WERI-Rb-1 (cell line): Measurements from ENCODE around the gene RTL10.

Source experiments
- DNase-seq: peaks from one replicate; pipeline ENCODE4 v3.0.0-alpha.2; 2020
- H3K27ac ChIP-seq: fragments of 250-450 bp; sonication (Bioruptor Pico); 2 replicates; pipeline ENCODE4 v1.5.1; 2020; ENCODE audit warnings: mild to moderate bottlenecking, moderate library complexity
- H3K27me3 ChIP-seq: fragments of 250-450 bp; sonication (Bioruptor Pico); 2 replicates; pipeline ENCODE4 v1.5.1; 2021; ENCODE audit warnings: mild to moderate bottlenecking, low read depth, moderate library complexity; ENCODE audit not compliant: insufficient read depth, severe bottlenecking
- H3K36me3 ChIP-seq: fragments of 250-450 bp; sonication (Bioruptor Pico); 2 replicates; pipeline ENCODE4 v1.5.1; 2020; ENCODE audit warnings: mild to moderate bottlenecking, moderate library complexity
- H3K4me3 ChIP-seq: 2 replicates; pipeline ENCODE4 v1.5.1; 2011; ENCODE audit warnings: low read depth, mild to moderate bottlenecking, control low read depth, low read length
- H3K9me3 ChIP-seq: fragments of 250-450 bp; sonication (Bioruptor Pico); 2 replicates; pipeline ENCODE4 v1.5.1; 2021; ENCODE audit warnings: mild to moderate bottlenecking, moderate library complexity; ENCODE audit not compliant: severe bottlenecking
- CTCF ChIP-seq: IDR thresholded peaks from 2 replicates; pipeline ENCODE4 v1.5.1; 2011; ENCODE audit warnings: low read depth, mild to moderate bottlenecking, control low read depth, inconsistent platforms, low read length

Gene RTL10

GRCh38 chr22:19842393-19843106, 12.1 kb downstream of the RTL10 start:
- no peak for TF ChIP-seq CTCF

GRCh38 chr22:19841641-19842392, 12.9 kb downstream of the RTL10 start:
- 0 out of 2 replicates have a peak, but pooled peaks cover 3% of the 10 kb centered on the region for H3K36me3 ChIP-seq
- peak overlapping the region; percentile 77; the same call in 1 of the 2 replicates for H3K27ac ChIP-seq
- H3K9me3 ChIP-seq = no peaks in the 10 kb centered on the region
- TF ChIP-seq CTCF = no peak
- no peak overlapping the region for H3K4me3 ChIP-seq
- H3K27me3 ChIP-seq = no peaks in the 10 kb centered on the region
- no peak for DNase-seq

More at GRCh38 chr22:19842393-19843106, 12.1 kb downstream of the RTL10 start:
- H3K9me3 ChIP-seq = no peaks in the 10 kb centered on the region
- peak overlapping the region; percentile 10 for H3K4me3 ChIP-seq
- no peaks in the 10 kb centered on the region for H3K27me3 ChIP-seq
- H3K27ac ChIP-seq = peak overlapping the region; percentile 77
- no peak for DNase-seq
- 0 out of 2 replicates have a peak, but pooled peaks cover 3% of the 10 kb centered on the region for H3K36me3 ChIP-seq

GRCh38 chr22:19840955-19841640, 13.6 kb downstream of the RTL10 start:
- Histone ChIP-seq H3K27me3 (no peaks in the 10 kb centered on the region), H3K27ac (no peak overlapping the region), H3K4me3 (no peak overlapping the region), H3K9me3 (no peaks in the 10 kb centered on the region), H3K36me3 (0 out of 2 replicates have a peak, but pooled peaks cover 3% of the 10 kb centered on the region)
- TF ChIP-seq CTCF = no peak
- no peak for DNase-seq

- Histone ChIP-seq H3K9me3 (no peaks in the 10 kb centered on the region), H3K27me3 (no peaks in the 10 kb centered on the region), H3K27ac (no peak overlapping the region), H3K4me3 (no peak overlapping the region), H3K36me3 (0 out of 2 replicates have a peak, but pooled peaks cover 3% of the 10 kb centered on the region)
- TF ChIP-seq CTCF = no peak
- no peak for DNase-seq
These were observed 14.6 kb downstream of the RTL10 start for GRCh38 chr22:19840059-19840458.

GRCh38 chr22:19837915-19838314, 16.8 kb downstream of the RTL10 start:
- TF ChIP-seq CTCF = no peak
- DNase-seq = no peak
- no peak overlapping the region for H3K27ac ChIP-seq
- no peaks in the 10 kb centered on the region for H3K9me3 ChIP-seq
- H3K27me3 ChIP-seq = no peaks in the 10 kb centered on the region
- H3K4me3 ChIP-seq = no peak overlapping the region
- 0 out of 2 replicates have a peak, but pooled peaks cover 3% of the 10 kb centered on the region for H3K36me3 ChIP-seq
